Measurements from ENCODE around the gene SKAP1. TPM values are rescaled to one million over a fixed set of nuclear protein-coding genes. Genes with fewer than 3 reads are reported as not detected.

The SKAP1 gene
- total and polyA plus RNA-seq, 2 experiments from 2014 or later = 0.27 TPM; not detected in 1

DNA sequence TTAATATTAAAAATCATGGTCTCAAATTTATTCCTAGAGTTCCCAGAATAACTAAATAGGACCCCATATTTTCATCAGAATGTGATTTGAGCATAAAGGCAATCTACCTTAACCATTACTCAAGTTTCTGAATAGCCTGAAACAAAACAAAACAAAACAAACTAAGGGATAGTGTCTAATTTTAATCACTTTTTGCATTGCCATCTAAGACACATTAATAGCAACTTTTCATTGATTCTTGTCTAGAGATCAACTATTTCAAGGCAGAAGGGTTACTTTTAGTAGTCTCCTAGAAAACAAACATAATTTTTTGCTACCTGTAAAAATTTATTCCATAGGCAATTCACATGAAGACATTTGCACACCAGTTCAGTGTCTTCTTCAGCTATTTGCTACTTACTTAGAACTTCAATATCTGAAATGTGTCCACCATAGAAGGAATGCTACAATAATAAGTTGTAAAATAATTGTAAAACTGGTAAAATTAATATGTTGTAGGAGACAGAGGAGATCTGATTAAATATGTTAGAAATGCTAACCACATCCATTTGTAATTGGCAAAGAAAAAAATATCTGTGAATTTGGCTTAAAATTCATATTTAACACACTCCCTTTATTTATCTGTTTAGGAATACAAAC, 94.7 kb downstream of the SKAP1 start:
- Mint-ChIP-seq H3K27ac (no peak overlapping the region), H3K27me3 (ENCODE audit: insufficient read depth, low read depth, poor library complexity) (peaks cover 5% of the 10 kb centered on the region)
- no peaks in the 10 kb centered on the region for H4K20me1 ChIP-seq (replicated peaks; ENCODE audit: insufficient read depth)

More for the DNA sequence above, 94.7 kb downstream of the SKAP1 start:
- Histone ChIP-seq H3F3A (replicated peaks; ENCODE audit: low read depth) (no peaks in the 10 kb centered on the region), H3K9me2 (ENCODE audit: insufficient read depth) (no peaks in the 10 kb centered on the region), H3K4me1 (ENCODE audit: insufficient read depth) (no peaks in the 10 kb centered on the region), H3K27ac (ENCODE audit: low read depth) (no peak overlapping the region), H2AFZ (no peak overlapping the region), H3K79me2 (replicated peaks; ENCODE audit: insufficient read depth) (no peaks in the 10 kb centered on the region), H3K4me2 (no peak overlapping the region), H3K36me3 (ENCODE audit: insufficient read depth) (no peaks in the 10 kb centered on the region), H3K27me3 (ENCODE audit: insufficient read depth) (peaks cover 28% of the 10 kb centered on the region), H3K4me3 (no peak overlapping the region)
- TF ChIP-seq CREB1 (CRISPR knock-in tag; IDR thresholded peaks at IDR 0.05; ENCODE audit: low read depth) = no peak
- TF ChIP-seq, protein P1, sequence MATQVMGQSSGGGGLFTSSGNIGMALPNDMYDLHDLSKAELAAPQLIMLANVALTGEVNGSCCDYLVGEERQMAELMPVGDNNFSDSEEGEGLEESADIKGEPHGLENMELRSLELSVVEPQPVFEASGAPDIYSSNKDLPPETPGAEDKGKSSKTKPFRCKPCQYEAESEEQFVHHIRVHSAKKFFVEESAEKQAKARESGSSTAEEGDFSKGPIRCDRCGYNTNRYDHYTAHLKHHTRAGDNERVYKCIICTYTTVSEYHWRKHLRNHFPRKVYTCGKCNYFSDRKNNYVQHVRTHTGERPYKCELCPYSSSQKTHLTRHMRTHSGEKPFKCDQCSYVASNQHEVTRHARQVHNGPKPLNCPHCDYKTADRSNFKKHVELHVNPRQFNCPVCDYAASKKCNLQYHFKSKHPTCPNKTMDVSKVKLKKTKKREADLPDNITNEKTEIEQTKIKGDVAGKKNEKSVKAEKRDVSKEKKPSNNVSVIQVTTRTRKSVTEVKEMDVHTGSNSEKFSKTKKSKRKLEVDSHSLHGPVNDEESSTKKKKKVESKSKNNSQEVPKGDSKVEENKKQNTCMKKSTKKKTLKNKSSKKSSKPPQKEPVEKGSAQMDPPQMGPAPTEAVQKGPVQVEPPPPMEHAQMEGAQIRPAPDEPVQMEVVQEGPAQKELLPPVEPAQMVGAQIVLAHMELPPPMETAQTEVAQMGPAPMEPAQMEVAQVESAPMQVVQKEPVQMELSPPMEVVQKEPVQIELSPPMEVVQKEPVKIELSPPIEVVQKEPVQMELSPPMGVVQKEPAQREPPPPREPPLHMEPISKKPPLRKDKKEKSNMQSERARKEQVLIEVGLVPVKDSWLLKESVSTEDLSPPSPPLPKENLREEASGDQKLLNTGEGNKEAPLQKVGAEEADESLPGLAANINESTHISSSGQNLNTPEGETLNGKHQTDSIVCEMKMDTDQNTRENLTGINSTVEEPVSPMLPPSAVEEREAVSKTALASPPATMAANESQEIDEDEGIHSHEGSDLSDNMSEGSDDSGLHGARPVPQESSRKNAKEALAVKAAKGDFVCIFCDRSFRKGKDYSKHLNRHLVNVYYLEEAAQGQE (IDR thresholded peaks at IDR 0.05; ENCODE audit: unreplicated experiment) = no peak
- TF ChIP-seq EZH2phosphoT487 (IDR thresholded peaks at IDR 0.05; ENCODE audit: unreplicated experiment) = no peak
- TF ChIP-seq, protein P2, sequence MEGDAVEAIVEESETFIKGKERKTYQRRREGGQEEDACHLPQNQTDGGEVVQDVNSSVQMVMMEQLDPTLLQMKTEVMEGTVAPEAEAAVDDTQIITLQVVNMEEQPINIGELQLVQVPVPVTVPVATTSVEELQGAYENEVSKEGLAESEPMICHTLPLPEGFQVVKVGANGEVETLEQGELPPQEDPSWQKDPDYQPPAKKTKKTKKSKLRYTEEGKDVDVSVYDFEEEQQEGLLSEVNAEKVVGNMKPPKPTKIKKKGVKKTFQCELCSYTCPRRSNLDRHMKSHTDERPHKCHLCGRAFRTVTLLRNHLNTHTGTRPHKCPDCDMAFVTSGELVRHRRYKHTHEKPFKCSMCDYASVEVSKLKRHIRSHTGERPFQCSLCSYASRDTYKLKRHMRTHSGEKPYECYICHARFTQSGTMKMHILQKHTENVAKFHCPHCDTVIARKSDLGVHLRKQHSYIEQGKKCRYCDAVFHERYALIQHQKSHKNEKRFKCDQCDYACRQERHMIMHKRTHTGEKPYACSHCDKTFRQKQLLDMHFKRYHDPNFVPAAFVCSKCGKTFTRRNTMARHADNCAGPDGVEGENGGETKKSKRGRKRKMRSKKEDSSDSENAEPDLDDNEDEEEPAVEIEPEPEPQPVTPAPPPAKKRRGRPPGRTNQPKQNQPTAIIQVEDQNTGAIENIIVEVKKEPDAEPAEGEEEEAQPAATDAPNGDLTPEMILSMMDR (conservative IDR thresholded peaks at IDR 0.05; ENCODE audit: low read depth in 2 of 2) = no peak
- no peak for TF ChIP-seq ZNF114 (CRISPR knock-in tag; IDR thresholded peaks at IDR 0.05)
- TF ChIP-seq, protein P3, sequence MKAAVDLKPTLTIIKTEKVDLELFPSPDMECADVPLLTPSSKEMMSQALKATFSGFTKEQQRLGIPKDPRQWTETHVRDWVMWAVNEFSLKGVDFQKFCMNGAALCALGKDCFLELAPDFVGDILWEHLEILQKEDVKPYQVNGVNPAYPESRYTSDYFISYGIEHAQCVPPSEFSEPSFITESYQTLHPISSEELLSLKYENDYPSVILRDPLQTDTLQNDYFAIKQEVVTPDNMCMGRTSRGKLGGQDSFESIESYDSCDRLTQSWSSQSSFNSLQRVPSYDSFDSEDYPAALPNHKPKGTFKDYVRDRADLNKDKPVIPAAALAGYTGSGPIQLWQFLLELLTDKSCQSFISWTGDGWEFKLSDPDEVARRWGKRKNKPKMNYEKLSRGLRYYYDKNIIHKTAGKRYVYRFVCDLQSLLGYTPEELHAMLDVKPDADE (IDR thresholded peaks at IDR 0.05) = no peak
- TF ChIP-seq, protein P4, sequence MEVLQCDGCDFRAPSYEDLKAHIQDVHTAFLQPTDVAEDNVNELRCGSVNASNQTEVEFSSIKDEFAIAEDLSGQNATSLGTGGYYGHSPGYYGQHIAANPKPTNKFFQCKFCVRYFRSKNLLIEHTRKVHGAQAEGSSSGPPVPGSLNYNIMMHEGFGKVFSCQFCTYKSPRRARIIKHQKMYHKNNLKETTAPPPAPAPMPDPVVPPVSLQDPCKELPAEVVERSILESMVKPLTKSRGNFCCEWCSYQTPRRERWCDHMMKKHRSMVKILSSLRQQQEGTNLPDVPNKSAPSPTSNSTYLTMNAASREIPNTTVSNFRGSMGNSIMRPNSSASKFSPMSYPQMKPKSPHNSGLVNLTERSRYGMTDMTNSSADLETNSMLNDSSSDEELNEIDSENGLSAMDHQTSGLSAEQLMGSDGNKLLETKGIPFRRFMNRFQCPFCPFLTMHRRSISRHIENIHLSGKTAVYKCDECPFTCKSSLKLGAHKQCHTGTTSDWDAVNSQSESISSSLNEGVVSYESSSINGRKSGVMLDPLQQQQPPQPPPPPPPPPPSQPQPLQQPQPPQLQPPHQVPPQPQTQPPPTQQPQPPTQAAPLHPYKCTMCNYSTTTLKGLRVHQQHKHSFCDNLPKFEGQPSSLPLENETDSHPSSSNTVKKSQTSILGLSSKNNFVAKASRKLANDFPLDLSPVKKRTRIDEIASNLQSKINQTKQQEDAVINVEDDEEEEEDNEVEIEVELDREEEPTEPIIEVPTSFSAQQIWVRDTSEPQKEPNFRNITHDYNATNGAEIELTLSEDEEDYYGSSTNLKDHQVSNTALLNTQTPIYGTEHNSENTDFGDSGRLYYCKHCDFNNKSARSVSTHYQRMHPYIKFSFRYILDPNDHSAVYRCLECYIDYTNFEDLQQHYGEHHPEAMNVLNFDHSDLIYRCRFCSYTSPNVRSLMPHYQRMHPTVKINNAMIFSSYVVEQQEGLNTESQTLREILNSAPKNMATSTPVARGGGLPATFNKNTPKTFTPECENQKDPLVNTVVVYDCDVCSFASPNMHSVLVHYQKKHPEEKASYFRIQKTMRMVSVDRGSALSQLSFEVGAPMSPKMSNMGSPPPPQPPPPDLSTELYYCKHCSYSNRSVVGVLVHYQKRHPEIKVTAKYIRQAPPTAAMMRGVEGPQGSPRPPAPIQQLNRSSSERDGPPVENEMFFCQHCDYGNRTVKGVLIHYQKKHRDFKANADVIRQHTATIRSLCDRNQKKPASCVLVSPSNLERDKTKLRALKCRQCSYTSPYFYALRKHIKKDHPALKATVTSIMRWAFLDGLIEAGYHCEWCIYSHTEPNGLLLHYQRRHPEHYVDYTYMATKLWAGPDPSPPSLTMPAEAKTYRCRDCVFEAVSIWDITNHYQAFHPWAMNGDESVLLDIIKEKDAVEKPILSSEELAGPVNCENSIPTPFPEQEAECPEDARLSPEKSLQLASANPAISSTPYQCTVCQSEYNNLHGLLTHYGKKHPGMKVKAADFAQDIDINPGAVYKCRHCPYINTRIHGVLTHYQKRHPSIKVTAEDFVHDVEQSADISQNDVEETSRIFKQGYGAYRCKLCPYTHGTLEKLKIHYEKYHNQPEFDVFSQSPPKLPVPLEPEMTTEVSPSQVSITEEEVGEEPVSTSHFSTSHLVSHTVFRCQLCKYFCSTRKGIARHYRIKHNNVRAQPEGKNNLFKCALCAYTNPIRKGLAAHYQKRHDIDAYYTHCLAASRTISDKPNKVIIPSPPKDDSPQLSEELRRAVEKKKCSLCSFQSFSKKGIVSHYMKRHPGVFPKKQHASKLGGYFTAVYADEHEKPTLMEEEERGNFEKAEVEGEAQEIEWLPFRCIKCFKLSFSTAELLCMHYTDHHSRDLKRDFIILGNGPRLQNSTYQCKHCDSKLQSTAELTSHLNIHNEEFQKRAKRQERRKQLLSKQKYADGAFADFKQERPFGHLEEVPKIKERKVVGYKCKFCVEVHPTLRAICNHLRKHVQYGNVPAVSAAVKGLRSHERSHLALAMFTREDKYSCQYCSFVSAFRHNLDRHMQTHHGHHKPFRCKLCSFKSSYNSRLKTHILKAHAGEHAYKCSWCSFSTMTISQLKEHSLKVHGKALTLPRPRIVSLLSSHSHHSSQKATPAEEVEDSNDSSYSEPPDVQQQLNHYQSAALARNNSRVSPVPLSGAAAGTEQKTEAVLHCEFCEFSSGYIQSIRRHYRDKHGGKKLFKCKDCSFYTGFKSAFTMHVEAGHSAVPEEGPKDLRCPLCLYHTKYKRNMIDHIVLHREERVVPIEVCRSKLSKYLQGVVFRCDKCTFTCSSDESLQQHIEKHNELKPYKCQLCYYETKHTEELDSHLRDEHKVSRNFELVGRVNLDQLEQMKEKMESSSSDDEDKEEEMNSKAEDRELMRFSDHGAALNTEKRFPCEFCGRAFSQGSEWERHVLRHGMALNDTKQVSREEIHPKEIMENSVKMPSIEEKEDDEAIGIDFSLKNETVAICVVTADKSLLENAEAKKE (CRISPR knock-in tag; IDR thresholded peaks at IDR 0.05) = no peak
- TF ChIP-seq NANOG (IDR thresholded peaks at IDR 0.05; ENCODE audit: borderline replicate concordance) = no peak
- TF ChIP-seq JUNB (IDR thresholded peaks at IDR 0.05; ENCODE audit: unreplicated experiment) = no peak
- no peak for TF ChIP-seq ZNF331 (CRISPR knock-in tag; IDR thresholded peaks at IDR 0.05; ENCODE audit: low read depth)
- no peak for TF ChIP-seq STAT1 (IDR thresholded peaks at IDR 0.05; ENCODE audit: unreplicated experiment)
- no peak for TF ChIP-seq EZH2 (IDR thresholded peaks at IDR 0.05; ENCODE audit: low read depth, unreplicated experiment)
- TF ChIP-seq POLR2AphosphoS5 (IDR thresholded peaks at IDR 0.05; ENCODE audit: low read depth) = no peak
- no peak for DNase-seq (ENCODE audit: low spot score)
- H3K4me1 Mint-ChIP-seq = peaks cover 5% of the 10 kb centered on the region; the same call in 2 of the 3 replicates
- no peaks in the 10 kb centered on the region for H3K9me3 Mint-ChIP-seq
- no peak overlapping the region for H3K4me3 Mint-ChIP-seq
- ATAC-seq = no peak
- no peaks in the 10 kb centered on the region for H3K36me3 Mint-ChIP-seq (ENCODE audit: low read depth)

All from GM23338 (cell line).